ENCODE measurements around the gene DNASE1L3.

Gene DNASE1L3

DNA sequence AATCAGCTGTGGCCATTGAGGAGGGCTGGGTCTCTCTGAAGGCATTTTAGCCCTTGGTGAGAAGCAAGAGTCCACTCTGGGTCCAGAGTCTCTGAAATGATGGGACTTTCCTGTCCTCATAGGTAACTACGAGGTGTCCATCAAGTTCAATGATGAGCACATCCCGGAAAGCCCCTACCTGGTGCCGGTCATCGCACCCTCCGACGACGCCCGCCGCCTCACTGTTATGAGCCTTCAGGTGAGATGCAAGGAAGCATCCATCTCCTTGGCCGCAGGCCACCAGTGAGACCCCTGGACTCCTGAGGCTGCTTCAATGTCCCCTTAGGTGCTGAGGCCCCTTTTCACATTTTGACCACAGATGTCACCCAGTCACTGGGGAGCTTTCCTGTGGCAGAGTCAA lies 54.9 kb downstream of the DNASE1L3 start:
- TF ChIP-seq SIN3A (IDR thresholded peaks at IDR 0.05; ENCODE audit: borderline replicate concordance, insufficient read depth, low read length): no peak
- TF ChIP-seq TAF1 (IDR thresholded peaks at IDR 0.05; ENCODE audit: borderline replicate concordance, insufficient read depth, low read length): no peak
- no peak for TF ChIP-seq POLR2AphosphoS5 (IDR thresholded peaks at IDR 0.05; ENCODE audit: low read depth, low read length)
- TF ChIP-seq, protein P1, sequence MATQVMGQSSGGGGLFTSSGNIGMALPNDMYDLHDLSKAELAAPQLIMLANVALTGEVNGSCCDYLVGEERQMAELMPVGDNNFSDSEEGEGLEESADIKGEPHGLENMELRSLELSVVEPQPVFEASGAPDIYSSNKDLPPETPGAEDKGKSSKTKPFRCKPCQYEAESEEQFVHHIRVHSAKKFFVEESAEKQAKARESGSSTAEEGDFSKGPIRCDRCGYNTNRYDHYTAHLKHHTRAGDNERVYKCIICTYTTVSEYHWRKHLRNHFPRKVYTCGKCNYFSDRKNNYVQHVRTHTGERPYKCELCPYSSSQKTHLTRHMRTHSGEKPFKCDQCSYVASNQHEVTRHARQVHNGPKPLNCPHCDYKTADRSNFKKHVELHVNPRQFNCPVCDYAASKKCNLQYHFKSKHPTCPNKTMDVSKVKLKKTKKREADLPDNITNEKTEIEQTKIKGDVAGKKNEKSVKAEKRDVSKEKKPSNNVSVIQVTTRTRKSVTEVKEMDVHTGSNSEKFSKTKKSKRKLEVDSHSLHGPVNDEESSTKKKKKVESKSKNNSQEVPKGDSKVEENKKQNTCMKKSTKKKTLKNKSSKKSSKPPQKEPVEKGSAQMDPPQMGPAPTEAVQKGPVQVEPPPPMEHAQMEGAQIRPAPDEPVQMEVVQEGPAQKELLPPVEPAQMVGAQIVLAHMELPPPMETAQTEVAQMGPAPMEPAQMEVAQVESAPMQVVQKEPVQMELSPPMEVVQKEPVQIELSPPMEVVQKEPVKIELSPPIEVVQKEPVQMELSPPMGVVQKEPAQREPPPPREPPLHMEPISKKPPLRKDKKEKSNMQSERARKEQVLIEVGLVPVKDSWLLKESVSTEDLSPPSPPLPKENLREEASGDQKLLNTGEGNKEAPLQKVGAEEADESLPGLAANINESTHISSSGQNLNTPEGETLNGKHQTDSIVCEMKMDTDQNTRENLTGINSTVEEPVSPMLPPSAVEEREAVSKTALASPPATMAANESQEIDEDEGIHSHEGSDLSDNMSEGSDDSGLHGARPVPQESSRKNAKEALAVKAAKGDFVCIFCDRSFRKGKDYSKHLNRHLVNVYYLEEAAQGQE (IDR thresholded peaks at IDR 0.05; ENCODE audit: insufficient read depth in 1 of 2, low read depth in 2 of 2, low read length in 2 of 2): no peak

DNA sequence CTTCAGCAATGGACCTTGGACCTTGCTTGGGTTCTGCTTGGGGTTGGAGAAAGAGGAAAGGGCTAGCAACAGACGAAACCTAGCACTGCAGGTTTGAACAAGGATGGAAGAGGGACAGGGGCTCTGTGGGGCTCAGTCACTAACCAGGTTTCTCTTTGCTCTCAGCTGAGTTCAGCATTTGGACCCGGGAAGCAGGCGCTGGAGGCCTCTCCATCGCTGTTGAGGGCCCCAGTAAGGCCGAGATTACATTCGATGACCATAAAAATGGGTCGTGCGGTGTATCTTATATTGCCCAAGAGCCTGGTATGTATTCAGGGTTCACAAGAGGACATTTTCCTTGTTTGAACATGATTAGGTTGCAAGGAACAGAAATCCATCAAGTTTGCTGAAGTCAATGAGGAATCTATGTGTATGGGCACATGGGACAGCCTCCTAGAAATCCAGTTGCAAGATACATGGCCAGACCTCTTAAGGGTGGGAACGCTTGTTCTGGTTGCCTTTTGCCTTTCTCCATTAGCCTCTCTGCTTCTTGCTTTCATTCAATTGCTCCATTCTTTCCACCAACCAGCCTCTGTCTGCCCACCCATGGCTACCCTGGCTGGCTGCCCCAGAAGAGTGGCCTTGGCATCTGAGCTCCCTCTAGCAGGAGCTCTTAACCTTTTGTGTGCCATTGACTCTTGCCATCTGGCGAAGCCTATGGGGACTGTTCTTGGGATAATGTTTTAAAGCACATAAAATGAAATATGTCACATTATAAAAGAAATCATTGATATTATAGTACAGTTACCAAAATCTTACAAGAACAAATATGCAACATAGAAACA lies 55.9 kb downstream of the DNASE1L3 start:
- no peak for TF ChIP-seq POLR2AphosphoS5 (IDR thresholded peaks at IDR 0.05; ENCODE audit: low read depth, low read length)
- TF ChIP-seq TAF1 (IDR thresholded peaks at IDR 0.05; ENCODE audit: borderline replicate concordance, insufficient read depth, low read length): no peak
- TF ChIP-seq FOXP2 (optimal IDR thresholded peaks at IDR 0.05; ENCODE audit: borderline replicate concordance, extremely low read depth, extremely low read length, insufficient read depth): no peak
- no peak for TF ChIP-seq SIN3A (IDR thresholded peaks at IDR 0.05; ENCODE audit: borderline replicate concordance, insufficient read depth, low read length)
- TF ChIP-seq, protein P1 (IDR thresholded peaks at IDR 0.05; ENCODE audit: insufficient read depth in 1 of 2, low read depth in 2 of 2, low read length in 2 of 2): no peak

DNA sequence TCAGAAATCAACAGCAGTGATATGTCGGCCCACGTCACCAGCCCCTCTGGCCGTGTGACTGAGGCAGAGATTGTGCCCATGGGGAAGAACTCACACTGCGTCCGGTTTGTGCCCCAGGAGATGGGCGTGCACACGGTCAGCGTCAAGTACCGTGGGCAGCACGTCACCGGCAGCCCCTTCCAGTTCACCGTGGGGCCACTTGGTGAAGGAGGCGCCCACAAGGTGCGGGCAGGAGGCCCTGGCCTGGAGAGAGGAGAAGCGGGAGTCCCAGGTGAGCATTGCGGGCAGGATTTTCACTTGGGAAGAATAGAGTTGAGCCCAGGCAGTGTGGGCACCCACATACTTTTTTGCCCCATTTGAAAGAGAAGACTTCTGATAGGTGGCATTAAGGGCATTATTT lies 57.4 kb downstream of the DNASE1L3 start:
- TF ChIP-seq, protein P1 (IDR thresholded peaks at IDR 0.05; ENCODE audit: insufficient read depth in 1 of 2, low read depth in 2 of 2, low read length in 2 of 2): no peak
- TF ChIP-seq FOXP2 (optimal IDR thresholded peaks at IDR 0.05; ENCODE audit: borderline replicate concordance, extremely low read depth, extremely low read length, insufficient read depth) (no peak), TAF1 (IDR thresholded peaks at IDR 0.05; ENCODE audit: borderline replicate concordance, insufficient read depth, low read length) (no peak), POLR2AphosphoS5 (IDR thresholded peaks at IDR 0.05; ENCODE audit: low read depth, low read length) (no peak), SIN3A (IDR thresholded peaks at IDR 0.05; ENCODE audit: borderline replicate concordance, insufficient read depth, low read length) (no peak)

DNA sequence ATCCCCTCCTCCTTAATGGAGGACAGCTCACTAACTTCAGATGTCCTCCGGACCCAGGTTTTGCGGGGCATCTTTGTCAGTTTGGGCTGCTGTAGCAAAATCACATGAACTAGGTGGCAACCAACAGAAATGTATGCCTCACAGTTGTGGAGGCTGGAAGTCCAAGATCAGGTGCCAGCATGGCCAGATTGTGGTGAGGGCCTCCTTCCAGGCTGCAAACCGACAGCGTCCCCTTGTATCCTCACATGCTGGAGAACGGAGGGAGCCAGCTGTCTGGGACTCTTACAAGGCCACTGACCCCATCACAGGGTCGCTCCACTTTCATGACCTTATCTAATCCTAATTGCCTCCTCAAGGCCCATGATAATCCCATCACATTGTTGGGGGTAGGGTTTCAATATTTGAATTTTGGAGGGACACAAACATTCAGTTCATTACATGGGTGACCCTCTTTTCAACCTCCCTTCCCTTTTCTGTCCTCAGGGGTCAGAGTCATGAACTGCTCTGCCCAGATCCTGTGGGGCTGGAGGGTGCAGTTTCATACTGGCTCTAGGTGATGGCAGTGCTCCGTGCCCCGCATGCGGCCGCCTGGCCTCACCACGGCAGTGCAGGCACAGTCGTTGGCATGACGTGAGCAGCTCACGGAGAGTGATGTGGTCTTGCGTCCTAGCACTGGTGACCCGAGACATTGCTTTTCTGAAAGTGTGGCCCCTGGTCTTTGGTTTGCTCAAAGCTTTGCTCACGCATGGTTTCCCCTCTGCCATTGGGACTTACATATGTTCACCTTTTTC lies 58.4 kb downstream of the DNASE1L3 start:
- TF ChIP-seq TAF1 (IDR thresholded peaks at IDR 0.05; ENCODE audit: borderline replicate concordance, insufficient read depth, low read length): no peak
- no peak for TF ChIP-seq POLR2AphosphoS5 (IDR thresholded peaks at IDR 0.05; ENCODE audit: low read depth, low read length)
- no peak for TF ChIP-seq SIN3A (IDR thresholded peaks at IDR 0.05; ENCODE audit: borderline replicate concordance, insufficient read depth, low read length)
- TF ChIP-seq FOXP2 (optimal IDR thresholded peaks at IDR 0.05; ENCODE audit: borderline replicate concordance, extremely low read depth, extremely low read length, insufficient read depth): no peak
- TF ChIP-seq, protein P1 (IDR thresholded peaks at IDR 0.05; ENCODE audit: insufficient read depth in 1 of 2, low read depth in 2 of 2, low read length in 2 of 2): no peak
